Ascending aorta (tissue), 2 donors: ENCODE results near the gene ABCA7. TPM values are rescaled to one million over a fixed set of nuclear protein-coding genes. Genes with fewer than 3 reads are reported as not detected.
"Not testable (repeated sequence)": the region's sequence is repeated elsewhere in the genome, so short reads cannot be mapped to it uniquely, and the experiment has no call there.

Experiments
- DNase-seq, 2 donors: peaks; one replicate each; pipeline ENCODE4 v3.0.0-alpha.2; 2019; ENCODE audit warnings: low spot score in 2 of 2
- H3K27ac ChIP-seq, 2 donors: fragments of 200-600 bp; sonication (generic); one replicate each; pipeline ENCODE4 v1.5.1; 2016 to 2017; ENCODE audit warnings: mild to moderate bottlenecking in 1 of 2
- H3K27me3 ChIP-seq: fragments of 200-600 bp; sonication (generic); one replicate; pipeline ENCODE4 v1.5.1; 2017
- H3K36me3 ChIP-seq, 2 donors: fragments of 200-600 bp; sonication (generic); one replicate each; pipeline ENCODE4 v1.5.1; 2016
- H3K4me1 ChIP-seq, 2 donors: fragments of 200-600 bp; sonication (generic); one replicate each; pipeline ENCODE4 v1.5.1; 2016 to 2017; ENCODE audit warnings: mild to moderate bottlenecking in 1 of 2
- H3K4me3 ChIP-seq, 2 donors: fragments of 200-600 bp; sonication (generic); one replicate each; pipeline ENCODE4 v1.5.1; 2016 to 2017; ENCODE audit warnings: mild to moderate bottlenecking in 1 of 2
- H3K9me3 ChIP-seq, 2 donors: fragments of 200-600 bp; sonication (generic); one replicate each; pipeline ENCODE4 v1.5.1; 2016
- intact Hi-C: fragments of 100-400 bp; cut with DNase I; formaldehyde crosslinking; loops from one replicate; pipeline ENCODE4 v1.15.1; 2023
- total RNA-seq: library from RNA; depleted of rRNA; stranded (reverse); fragments of >200 nt; gene quantifications from one replicate; pipeline ENCODE4 v1.1.0, GENCODE V29; 2016
- TF ChIP-seq, protein P1 (sequence below), 3 experiments: fragments of 200-600 bp in 2 of 3; fragments of 450-650 bp in 1 of 3; sonication (generic) in 2 of 3; IDR thresholded peaks; one replicate each; pipeline ENCODE4 v1.5.1; 2016 to 2019; ENCODE audit warnings: antibody characterized with exemption in 3 of 3, mild to moderate bottlenecking in 1 of 3, moderate library complexity in 1 of 3

ABCA7 gene
- total RNA-seq, 1 donor from 2014 or later, result 96.6 TPM

GRCh38 chr19:1019980-1020867 is 19.7 kb upstream of the ABCA7 start:
- intact Hi-C loops, result no loop called here

DNA sequence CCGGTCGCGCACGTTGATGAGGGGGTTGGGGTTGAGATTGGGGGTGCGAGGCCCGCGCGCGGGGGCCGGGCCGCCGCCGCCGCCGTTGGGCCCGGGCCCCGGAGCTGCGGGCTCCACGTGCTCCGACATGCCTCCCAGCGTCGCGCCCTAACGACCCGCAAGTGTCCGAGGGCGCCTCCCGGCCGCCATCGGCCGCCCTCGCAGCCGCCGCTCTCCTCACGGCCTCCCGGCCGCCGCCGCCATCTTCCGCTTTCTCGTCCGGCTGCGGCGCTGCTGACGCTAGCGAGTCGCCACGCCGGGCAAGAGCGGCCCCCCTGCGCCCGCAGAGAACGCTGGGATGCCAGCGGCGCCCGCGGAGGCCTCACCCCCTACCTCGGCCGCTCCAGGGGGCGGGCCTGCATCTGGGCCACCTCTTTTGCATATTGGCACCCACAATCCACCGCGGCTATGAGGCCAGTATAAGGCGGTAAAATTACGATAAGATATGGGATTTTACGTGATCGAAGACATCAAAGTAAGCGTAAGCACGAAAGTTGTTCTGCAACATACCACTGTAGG is 19.0 kb upstream of the ABCA7 start, which contains the start of gene TMEM259:
Gene TMEM259 (minus strand): TSS at position 256 of the 558 bp plus-strand sequence. CDS start 127 bp downstream, at position 129.
- DNase-seq, result peak; percentile 87 to 98
- H3K9me3 ChIP-seq, result no peaks in the 10 kb centered on the region
- peak within 1 kb of the TSS; percentile 93 to 95 for H3K27ac ChIP-seq
- H3K36me3 ChIP-seq, result no peaks in the 10 kb centered on the region
- intact Hi-C loops, result loop anchor here (1.0 kb wide), 2 partner anchors 37 to 81 kb away; partner anchors contain the start of gene WDR18
- peak within 1 kb of the TSS; percentile 93 to 94 for H3K4me3 ChIP-seq
- peaks cover 39 to 50% of the 10 kb centered on the region in 2 donors for H3K4me1 ChIP-seq
- H3K27me3 ChIP-seq, result no peaks in the 10 kb centered on the region
- TF ChIP-seq, protein P1, sequence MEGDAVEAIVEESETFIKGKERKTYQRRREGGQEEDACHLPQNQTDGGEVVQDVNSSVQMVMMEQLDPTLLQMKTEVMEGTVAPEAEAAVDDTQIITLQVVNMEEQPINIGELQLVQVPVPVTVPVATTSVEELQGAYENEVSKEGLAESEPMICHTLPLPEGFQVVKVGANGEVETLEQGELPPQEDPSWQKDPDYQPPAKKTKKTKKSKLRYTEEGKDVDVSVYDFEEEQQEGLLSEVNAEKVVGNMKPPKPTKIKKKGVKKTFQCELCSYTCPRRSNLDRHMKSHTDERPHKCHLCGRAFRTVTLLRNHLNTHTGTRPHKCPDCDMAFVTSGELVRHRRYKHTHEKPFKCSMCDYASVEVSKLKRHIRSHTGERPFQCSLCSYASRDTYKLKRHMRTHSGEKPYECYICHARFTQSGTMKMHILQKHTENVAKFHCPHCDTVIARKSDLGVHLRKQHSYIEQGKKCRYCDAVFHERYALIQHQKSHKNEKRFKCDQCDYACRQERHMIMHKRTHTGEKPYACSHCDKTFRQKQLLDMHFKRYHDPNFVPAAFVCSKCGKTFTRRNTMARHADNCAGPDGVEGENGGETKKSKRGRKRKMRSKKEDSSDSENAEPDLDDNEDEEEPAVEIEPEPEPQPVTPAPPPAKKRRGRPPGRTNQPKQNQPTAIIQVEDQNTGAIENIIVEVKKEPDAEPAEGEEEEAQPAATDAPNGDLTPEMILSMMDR (IDR thresholded peaks at IDR 0.05), result no peak

More at GRCh38 chr19:1019980-1020867, 19.7 kb upstream of the ABCA7 start:
- Histone ChIP-seq H3K27ac (peak overlapping the region; percentile 93 to 95), H3K36me3 (no peaks in the 10 kb centered on the region), H3K4me1 (peaks cover 39 to 54% of the 10 kb centered on the region in 2 donors), H3K27me3 (no peaks in the 10 kb centered on the region), H3K9me3 (no peaks in the 10 kb centered on the region), H3K4me3 (peak overlapping the region; percentile 93 to 94)
- TF ChIP-seq, protein P1 (IDR thresholded peaks at IDR 0.05), result no peak
- DNase-seq, result no peak

GRCh38 chr19:1023883-1024188 is 16.1 kb upstream of the ABCA7 start:
- Histone ChIP-seq H3K4me1 (peaks cover 20 to 28% of the 10 kb centered on the region in 2 donors), H3K27ac (peak overlapping the region in 1 of 2 donors; percentile 93)
- intact Hi-C loops, DNase-seq, H3K36me3 ChIP-seq, H3K9me3 ChIP-seq, H3K4me3 ChIP-seq, H3K27me3 ChIP-seq: not testable (repeated sequence)

- not testable (repeated sequence) for H3K36me3 ChIP-seq, H3K9me3 ChIP-seq, H3K4me3 ChIP-seq, H3K27me3 ChIP-seq, DNase-seq
- Histone ChIP-seq H3K27ac (peak overlapping the region; percentile 99 to 100), H3K4me1 (peaks cover 17 to 26% of the 10 kb centered on the region in 2 donors)
- intact Hi-C loops, result loop anchor here (5.0 kb wide), 1 partner anchor 217 kb away; the partner anchor contains the start of gene ATP5F1D
Measured at GRCh38 chr19:1025080-1025479, 14.8 kb upstream of the ABCA7 start.

GRCh38 chr19:1025960-1026782 is 13.7 kb upstream of the ABCA7 start, which contains the start of gene CNN2:
Gene CNN2 (plus strand): TSS chr19:1026608. CDS start chr19:1026662, 54 bp downstream.
- peak in 1 of 2 donors; percentile 90 for DNase-seq
- TF ChIP-seq, protein P1 (IDR thresholded peaks at IDR 0.05), result no peak
- peaks cover 13 to 16% of the 10 kb centered on the region in 2 donors for H3K36me3 ChIP-seq
- H3K4me1 ChIP-seq, result peaks cover 21 to 34% of the 10 kb centered on the region in 2 donors
- no peaks in the 10 kb centered on the region for H3K9me3 ChIP-seq
- peak within 1 kb of the TSS; percentile 95 to 97 for H3K4me3 ChIP-seq
- intact Hi-C loops, result loop anchor here (2.0 to 5.0 kb wide), 4 partner anchors 15 to 243 kb away; partner anchors contain the start of genes ABCA7, ATP5F1D, CIRBP and POLR2E
- no peaks in the 10 kb centered on the region for H3K27me3 ChIP-seq
- H3K27ac ChIP-seq, result peak within 1 kb of the TSS; percentile 99 to 100
